Kidney epithelial cell (primary cell): Measurements from ENCODE around the gene LY6G5C. TPM values are rescaled to one million over a fixed set of nuclear protein-coding genes. Genes with fewer than 3 reads are reported as not detected.

Experiments
- DNase-seq: peaks from one replicate; pipeline ENCODE4 v3.0.0-alpha.2; 2010; ENCODE audit warnings: low read depth
- H3K27me3 ChIP-seq: 2 replicates; pipeline ENCODE4 v1.6.0; 2011; ENCODE audit warnings: low read length; ENCODE audit not compliant: control insufficient read depth, insufficient read depth
- H3K36me3 ChIP-seq: 2 replicates; pipeline ENCODE4 v1.5.1; 2011; ENCODE audit warnings: low read length; ENCODE audit not compliant: control insufficient read depth, insufficient read depth
- H3K4me3 ChIP-seq: 2 replicates; pipeline ENCODE4 v1.5.1; 2011; ENCODE audit warnings: low read depth, mild to moderate bottlenecking, control low read depth, low read length
- total RNA-seq: library from RNA; depleted of rRNA; stranded (reverse); fragments of >200 nt; gene quantifications from 2 replicates; pipeline ENCODE4 v1.2.3, GENCODE V29; 2015
- TF ChIP-seq, protein P1 (sequence below): IDR thresholded peaks from 2 replicates; pipeline ENCODE4 v1.5.1; 2011; ENCODE audit warnings: mild to moderate bottlenecking, moderate library complexity, low read length, control low read depth, inconsistent platforms; ENCODE audit not compliant: insufficient read depth, poor library complexity, severe bottlenecking

The LY6G5C gene
- total RNA-seq, 1 donor from 2014 or later: not detected

DNA sequence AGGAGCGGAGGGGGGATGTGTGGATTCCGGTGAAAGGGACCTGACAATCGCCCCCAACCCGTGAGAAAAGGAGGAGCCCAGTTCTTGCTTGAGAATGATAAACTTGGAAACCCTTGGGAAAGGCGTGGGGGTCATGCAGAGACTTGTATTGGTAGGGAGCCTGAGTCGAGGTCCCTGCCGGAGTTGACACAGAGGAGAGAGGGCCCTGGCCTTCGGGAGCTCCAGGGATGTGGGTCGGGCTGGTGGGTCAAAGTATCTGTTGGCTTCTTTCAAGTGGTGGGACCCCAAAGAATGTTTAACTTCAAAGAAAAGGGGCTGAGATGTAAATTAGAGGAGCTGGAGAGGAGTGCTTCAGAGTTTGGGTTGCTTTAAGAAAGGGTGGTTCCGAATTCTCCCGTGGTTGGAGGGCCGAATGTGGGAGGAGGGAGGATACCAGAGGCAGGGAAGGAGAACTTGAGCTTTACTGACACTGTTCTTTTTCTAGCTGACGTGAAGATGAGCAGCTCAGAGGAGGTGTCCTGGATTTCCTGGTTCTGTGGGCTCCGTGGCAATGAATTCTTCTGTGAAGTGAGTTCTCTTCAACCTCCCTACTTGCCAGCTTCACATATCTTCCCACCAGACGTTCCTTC is 14.4 kb downstream of the LY6G5C start:
- TF ChIP-seq, protein P1, sequence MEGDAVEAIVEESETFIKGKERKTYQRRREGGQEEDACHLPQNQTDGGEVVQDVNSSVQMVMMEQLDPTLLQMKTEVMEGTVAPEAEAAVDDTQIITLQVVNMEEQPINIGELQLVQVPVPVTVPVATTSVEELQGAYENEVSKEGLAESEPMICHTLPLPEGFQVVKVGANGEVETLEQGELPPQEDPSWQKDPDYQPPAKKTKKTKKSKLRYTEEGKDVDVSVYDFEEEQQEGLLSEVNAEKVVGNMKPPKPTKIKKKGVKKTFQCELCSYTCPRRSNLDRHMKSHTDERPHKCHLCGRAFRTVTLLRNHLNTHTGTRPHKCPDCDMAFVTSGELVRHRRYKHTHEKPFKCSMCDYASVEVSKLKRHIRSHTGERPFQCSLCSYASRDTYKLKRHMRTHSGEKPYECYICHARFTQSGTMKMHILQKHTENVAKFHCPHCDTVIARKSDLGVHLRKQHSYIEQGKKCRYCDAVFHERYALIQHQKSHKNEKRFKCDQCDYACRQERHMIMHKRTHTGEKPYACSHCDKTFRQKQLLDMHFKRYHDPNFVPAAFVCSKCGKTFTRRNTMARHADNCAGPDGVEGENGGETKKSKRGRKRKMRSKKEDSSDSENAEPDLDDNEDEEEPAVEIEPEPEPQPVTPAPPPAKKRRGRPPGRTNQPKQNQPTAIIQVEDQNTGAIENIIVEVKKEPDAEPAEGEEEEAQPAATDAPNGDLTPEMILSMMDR: no peak
- H3K4me3 ChIP-seq: peak overlapping the region; percentile 99

DNA sequence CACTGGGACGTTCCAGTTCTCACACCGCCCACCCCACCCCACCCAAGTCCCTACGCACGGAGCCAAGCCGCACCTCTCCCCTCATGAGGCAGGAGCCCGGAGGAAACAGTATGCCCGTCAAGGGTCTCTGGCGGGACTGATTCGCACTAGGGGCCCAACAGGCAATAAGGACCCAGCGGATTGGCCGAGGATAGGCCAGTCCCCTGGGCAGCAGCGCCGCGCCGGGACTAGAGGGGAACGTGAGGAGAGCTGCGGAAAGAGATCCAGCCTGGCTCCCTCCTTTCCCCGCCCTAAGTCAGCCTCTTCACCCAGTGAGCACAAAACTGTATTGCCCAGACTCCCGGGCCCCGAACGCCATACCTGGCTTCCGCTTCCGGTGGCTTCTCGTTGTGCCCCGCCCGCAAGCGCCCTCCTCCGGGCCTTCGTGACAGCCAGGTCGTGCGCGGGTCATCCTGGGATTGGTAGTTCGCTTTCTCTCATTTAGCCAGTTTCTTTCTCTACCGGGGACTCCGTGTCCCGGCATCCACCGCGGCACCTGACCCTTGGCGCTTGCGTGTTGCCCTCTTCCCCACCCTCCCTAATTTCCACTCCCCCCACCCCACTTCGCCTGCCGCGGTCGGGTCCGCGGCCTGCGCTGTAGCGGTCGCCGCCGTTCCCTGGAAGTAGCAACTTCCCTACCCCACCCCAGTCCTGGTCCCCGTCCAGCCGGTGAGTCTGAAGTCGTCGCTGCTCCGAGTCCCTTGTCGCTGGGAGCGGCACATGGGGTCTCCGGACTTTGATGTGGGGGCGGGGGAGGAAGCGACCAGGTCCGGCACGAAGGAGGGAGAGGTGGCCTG is 15.1 kb downstream of the LY6G5C start, which contains the start of gene CSNK2B:
Gene CSNK2B (plus strand): TSS at position 580 of the 836 bp plus-strand sequence. CDS start 752 bp downstream, outside the sequence.
- H3K27me3 ChIP-seq: no peaks in the 10 kb centered on the region
- H3K36me3 ChIP-seq: peaks cover 10% of the 10 kb centered on the region
- DNase-seq: peak; percentile 87
- TF ChIP-seq, protein P1: no peak
- peak within 1 kb of the TSS; percentile 99 for H3K4me3 ChIP-seq

More for the DNA sequence above, 14.4 kb downstream of the LY6G5C start:
- peaks cover 12% of the 10 kb centered on the region for H3K36me3 ChIP-seq
- DNase-seq: no peak
- no peaks in the 10 kb centered on the region for H3K27me3 ChIP-seq

DNA sequence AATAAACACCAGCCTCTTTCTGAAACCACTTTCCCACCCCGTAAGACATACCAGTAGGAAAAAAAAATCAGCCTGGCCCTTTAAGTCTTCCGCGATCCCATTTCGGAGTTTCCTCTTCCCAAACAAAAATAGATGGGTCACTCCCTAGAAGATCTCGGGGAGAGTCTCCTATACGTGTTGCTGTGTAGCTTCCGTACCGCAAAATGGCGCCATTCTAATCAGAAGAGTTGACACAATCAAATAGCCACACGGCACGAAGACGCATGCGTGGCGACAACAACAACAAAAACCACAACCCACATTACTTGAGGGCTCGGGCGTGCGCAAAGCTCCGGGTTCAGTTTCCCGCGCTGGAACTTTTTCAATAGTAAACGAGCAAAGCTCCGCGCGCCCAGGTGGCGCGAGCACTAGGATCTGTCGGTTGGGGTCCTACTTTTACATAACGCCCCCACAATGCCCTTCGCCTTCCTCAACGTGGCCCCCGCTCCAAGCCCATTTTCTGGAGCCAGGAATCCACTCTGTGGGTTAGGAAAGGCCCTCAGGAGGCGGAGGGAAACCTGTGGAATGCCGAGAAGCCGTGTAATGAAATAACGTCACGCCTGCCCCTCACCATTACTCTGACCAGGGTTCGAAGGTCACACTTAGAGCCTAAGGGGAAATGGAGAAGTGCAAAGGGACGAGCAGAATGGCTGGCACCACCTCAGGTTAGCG is 15.9 kb downstream of the LY6G5C start, which contains the start of gene GPANK1:
Gene GPANK1 (minus strand): TSS at position 208 of the 711 bp plus-strand sequence. CDS start 519 bp downstream, outside the sequence.
- Histone ChIP-seq H3K4me3 (peak within 1 kb of the TSS; percentile 99), H3K27me3 (no peaks in the 10 kb centered on the region), H3K36me3 (peaks cover 9% of the 10 kb centered on the region)
- DNase-seq: peak; percentile 80
- TF ChIP-seq, protein P1: no peak

DNA sequence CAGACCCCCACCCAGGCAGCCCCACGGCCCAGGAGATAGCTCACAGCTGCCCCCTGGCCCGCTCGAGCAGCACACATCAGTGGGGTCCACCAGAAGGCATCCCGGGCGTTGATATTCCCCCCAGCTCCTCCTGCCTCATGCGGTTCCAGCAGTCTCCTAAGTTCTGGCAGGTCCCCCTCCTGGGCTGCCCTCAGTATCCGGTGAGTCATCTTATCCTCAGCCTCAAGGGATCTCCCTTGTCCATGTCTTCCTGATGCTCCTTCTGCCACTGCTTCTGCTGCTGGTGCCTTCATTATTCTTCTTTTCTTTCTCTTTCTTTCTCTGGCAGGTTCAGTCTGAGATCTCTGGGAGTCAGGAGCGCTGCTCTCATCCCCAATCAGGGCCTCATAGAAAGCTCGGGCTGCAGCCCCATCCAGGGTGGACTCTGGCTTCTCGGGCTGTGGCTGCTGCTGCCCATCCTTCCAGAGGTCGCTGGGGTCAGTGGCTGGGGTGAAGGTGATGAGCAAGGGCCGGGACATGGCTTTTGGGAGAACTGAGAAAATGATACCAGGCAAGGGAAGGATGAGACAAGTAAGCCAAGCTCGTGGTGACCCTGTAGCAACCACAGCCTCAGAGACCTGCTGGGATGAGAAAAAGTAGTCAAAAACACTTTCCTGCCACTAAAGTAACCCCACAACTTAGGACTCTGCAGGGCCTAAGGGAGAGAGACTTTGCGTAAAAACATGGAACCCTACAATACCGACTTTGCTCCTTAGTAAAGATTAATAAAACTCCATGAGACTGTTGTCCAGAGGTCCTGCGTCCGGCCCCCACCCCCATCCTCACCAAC is 16.7 kb downstream of the LY6G5C start:
- H3K4me3 ChIP-seq: peak overlapping the region; percentile 99
- TF ChIP-seq, protein P1: peak; percentile 2
- DNase-seq: no peak

More for the DNA sequence above, 16.7 kb downstream of the LY6G5C start:
- H3K36me3 ChIP-seq: peaks cover 4% of the 10 kb centered on the region
- no peaks in the 10 kb centered on the region for H3K27me3 ChIP-seq
